ENCODE results near the gene TMEM167B. TPM values are rescaled to one million over a fixed set of nuclear protein-coding genes. Genes with fewer than 3 reads are reported as not detected.

The TMEM167B gene
- total and polyA plus RNA-seq, 2 of the 8 experiments (the other 6 are each of a cell fraction or from before 2014, with no cell fraction given): 3.6 to 14.8 TPM

DNA sequence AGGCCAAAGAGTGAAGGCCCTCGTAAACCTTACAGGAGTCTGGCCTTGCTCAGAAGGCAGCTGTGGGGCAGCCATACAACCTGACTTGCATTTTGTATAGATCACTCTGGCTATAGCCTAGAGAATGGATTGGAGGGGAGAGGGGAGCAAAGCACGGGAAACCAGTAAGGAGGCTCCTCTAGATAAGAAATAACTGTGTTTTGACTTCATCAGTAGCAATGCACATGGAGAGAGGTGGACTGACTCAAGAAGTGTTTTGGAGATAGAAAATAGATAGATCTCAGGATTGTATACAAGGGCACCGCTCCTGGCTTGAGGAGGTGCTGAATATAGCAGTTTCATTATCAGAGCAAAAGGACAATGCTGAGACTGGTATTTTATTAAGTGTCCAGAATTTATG, 49.8 kb downstream of the TMEM167B start:
- Histone ChIP-seq H4K5ac (ENCODE audit: insufficient read length, low read depth, low read length) (no peak overlapping the region), H4K8ac (ENCODE audit: extremely low read depth, insufficient read depth, low read length) (no peak overlapping the region), H3K18ac (ENCODE audit: extremely low read depth, low read length) (no peak overlapping the region), H2BK120ac (replicated peaks; ENCODE audit: low read depth, low read length) (no peak overlapping the region), H2AFZ (ENCODE audit: low read length) (no peak overlapping the region), H2BK20ac (ENCODE audit: low read length) (no peak overlapping the region), H3K23me2 (ENCODE audit: low read depth, low read length) (no peaks in the 10 kb centered on the region), H3K27ac (ENCODE audit: low read depth, low read length) (no peak overlapping the region), H3K79me1 (ENCODE audit: low read depth, low read length) (no peaks in the 10 kb centered on the region), H4K20me1 (replicated peaks in 1 of 2; ENCODE audit: control insufficient read depth in 1 of 2, insufficient read depth in 2 of 2, low read length in 2 of 2) (no peaks in the 10 kb centered on the region), H3K4me1 (replicated peaks in 1 of 4; ENCODE audit: control insufficient read depth in 3 of 4, insufficient read depth in 4 of 4, low read length in 3 of 4) (no peaks in the 10 kb centered on the region), H3K9ac (replicated peaks in 1 of 4; ENCODE audit: extremely low read depth in 1 of 4, low read depth in 3 of 4, low read length in 3 of 4) (no peak overlapping the region), H3K27me3 (replicated peaks in 1 of 4; ENCODE audit: control insufficient read depth in 3 of 4, extremely low read depth in 1 of 4, insufficient read depth in 3 of 4, low read length in 3 of 4) (no peaks in the 10 kb centered on the region), H3K36me3 (ENCODE audit: control insufficient read depth in 2 of 4, insufficient read depth in 4 of 4, low read length in 3 of 4) (no peaks in the 10 kb centered on the region), H2AK5ac (ENCODE audit: low read depth, low read length) (no peak overlapping the region), H3K56ac (replicated peaks; ENCODE audit: insufficient read length, low read depth, low read length) (no peak overlapping the region), H2BK12ac (ENCODE audit: low read depth, low read length) (no peak overlapping the region), H3K14ac (ENCODE audit: insufficient read length) (no peak overlapping the region), H3K9me3 (ENCODE audit: insufficient read depth in 2 of 2, low read depth in 1 of 2, low read length in 1 of 2) (no peaks in the 10 kb centered on the region), H2BK15ac (ENCODE audit: low read length) (no peak overlapping the region), H3K4me2 (ENCODE audit: insufficient read depth in 1 of 2, low read depth in 2 of 2, low read length in 2 of 2) (no peak overlapping the region), H3K79me2 (ENCODE audit: control insufficient read depth in 1 of 2, insufficient read depth in 2 of 2, low read length in 2 of 2) (no peaks in the 10 kb centered on the region), H3K4me3 (ENCODE audit: extremely low read depth in 1 of 4, insufficient read depth in 2 of 4, low read depth in 3 of 4, low read length in 4 of 4) (no peak overlapping the region), H2BK5ac (ENCODE audit: low read depth, low read length) (no peak overlapping the region), H3K4ac (replicated peaks; ENCODE audit: insufficient read length, low read depth, low read length) (no peak overlapping the region), H3K23ac (ENCODE audit: insufficient read length) (no peak overlapping the region), H4K91ac (replicated peaks; ENCODE audit: insufficient read length, low read length) (no peak overlapping the region)
- FAIRE-seq (no peak), DNase-seq (ENCODE audit: low read depth in 1 of 2, low spot score in 2 of 2) (no peak)
- no peak for TF ChIP-seq SP2 (IDR thresholded peaks at IDR 0.05; ENCODE audit: low read length)
- CTCF ChIA-PET (ENCODE audit: partially characterized antibody): interaction anchor here (1.0 to 1.2 kb wide), 3 partner anchors 11 to 392 kb away, joined by 3 read pairs; no protein-coding TSS in a partner anchor
- WGBS, 2 experiments (ENCODE audit: extremely low coverage in 1 of 2, insufficient coverage in 1 of 2, insufficient read length in 1 of 2, insufficient replicate concordance in 2 of 2, low coverage in 1 of 2, low lambda C conversion rate in 2 of 2, missing lambda C conversion rate in 1 of 2): 83% methylated on average over 3 of the region's 3 CpGs; no CpG with 5 or more reads in 1 of the 2 experiments
- POLR2A ChIA-PET (ENCODE audit: partially characterized antibody): interaction anchor here (0.8 to 1.0 kb wide), 2 partner anchors 10 to 40 kb away, joined by 3 to 4 read pairs; no protein-coding TSS in a partner anchor

Data from H1 (cell line).